HG03378 (cell line): ENCODE results near the gene BCL7A.
"Not testable (repeated sequence)": the region's sequence is repeated elsewhere in the genome, so short reads cannot be mapped to it uniquely, and the experiment has no call there.

Experiments
- ATAC-seq: cut with Tn5 transposase; IDR thresholded peaks from one replicate; pipeline ENCODE4 v1.9.1; 2021; ENCODE audit warnings: mild to moderate bottlenecking, moderate library complexity; ENCODE audit not compliant: unreplicated experiment

Gene BCL7A

GRCh38 chr12:122090759-122091515 lies 69.3 kb downstream of the BCL7A start:
- ATAC-seq, result no peak

GRCh38 chr12:122093098-122093883 lies 71.6 kb downstream of the BCL7A start:
- ATAC-seq, result no peak

GRCh38 chr12:122094137-122094734 lies 72.6 kb downstream of the BCL7A start:
- ATAC-seq, result no peak

GRCh38 chr12:122094735-122095631 lies 73.3 kb downstream of the BCL7A start:
- ATAC-seq, result no peak

- ATAC-seq, result no peak
Observed at GRCh38 chr12:122096014-122096413, 74.3 kb downstream of the BCL7A start.

GRCh38 chr12:122096591-122097149 lies 75.0 kb downstream of the BCL7A start:
- no peak for ATAC-seq

- ATAC-seq, result no peak
Observed at GRCh38 chr12:122097584-122097926, 75.9 kb downstream of the BCL7A start.

- ATAC-seq, result no peak
Observed at GRCh38 chr12:122097927-122098756, 76.5 kb downstream of the BCL7A start.

GRCh38 chr12:122099280-122099749 lies 77.6 kb downstream of the BCL7A start:
- no peak for ATAC-seq

GRCh38 chr12:122099856-122100255 lies 78.2 kb downstream of the BCL7A start:
- no peak for ATAC-seq

- no peak for ATAC-seq
Observed at GRCh38 chr12:122100568-122100967, 78.9 kb downstream of the BCL7A start.

- ATAC-seq, result no peak
Observed at GRCh38 chr12:122102331-122102730, 80.6 kb downstream of the BCL7A start.

GRCh38 chr12:122104844-122105243 lies 83.2 kb downstream of the BCL7A start:
- ATAC-seq, result no peak

- not testable (repeated sequence) for ATAC-seq
Observed at GRCh38 chr12:122105496-122105895, 83.8 kb downstream of the BCL7A start.

- no peak for ATAC-seq
Observed at GRCh38 chr12:122106843-122107242, 85.2 kb downstream of the BCL7A start.

GRCh38 chr12:122107261-122107660 lies 85.6 kb downstream of the BCL7A start:
- no peak for ATAC-seq

- ATAC-seq, result no peak
Observed at GRCh38 chr12:122111089-122111641, 89.5 kb downstream of the BCL7A start.
